Mammary epithelial cell (primary cell): ENCODE results near the gene LRCOL1.

Experiments
- CTCF ChIP-seq, 2 donors: IDR thresholded peaks in 1 of 2; conservative IDR thresholded peaks in 1 of 2; 2 replicates each; pipeline ENCODE4 v1.5.1; 2011 to 2012; ENCODE audit warnings: inconsistent platforms in 2 of 2, low read length in 2 of 2, mild to moderate bottlenecking in 2 of 2, control low read depth in 1 of 2, low read depth in 1 of 2; ENCODE audit not compliant: insufficient read depth in 1 of 2; ENCODE audit errors: extremely low read depth in 1 of 2
- EZH2 ChIP-seq: IDR thresholded peaks from 2 replicates; pipeline ENCODE4 v1.6.1; 2012; ENCODE audit warnings: low read length, inconsistent platforms, borderline replicate concordance

GRCh38 chr12:132559652-132560363 lies 50.6 kb downstream of the LRCOL1 start:
- no peak for TF ChIP-seq CTCF (conservative IDR thresholded peaks at IDR 0.05 in 1 of 2, IDR thresholded peaks at IDR 0.05 in 1 of 2; ENCODE audit: extremely low read depth in 1 of 2, insufficient read depth in 1 of 2, low read depth in 1 of 2, low read length in 2 of 2)
- TF ChIP-seq EZH2 = no peak
